D721Med (cell line): ENCODE results near the gene CLMN.

Experiments
- DNase-seq: peaks from one replicate; pipeline ENCODE4 v3.0.0; 2011; ENCODE audit warnings: low spot score; ENCODE audit not compliant: insufficient read length
- FAIRE-seq: peaks from 2 replicates; lab custom pipeline; 2011; peaks lifted over from hg19 to GRCh38; lab: Jason Lieb, UNC
- CTCF ChIP-seq: IDR thresholded peaks from 2 replicates; pipeline ENCODE4 v1.5.1; 2012; ENCODE audit warnings: mild to moderate bottlenecking, control low read depth; ENCODE audit not compliant: insufficient read depth; ENCODE audit errors: missing control alignments

CLMN gene

GRCh38 chr14:95242870-95243269, 76.8 kb downstream of the CLMN start:
- TF ChIP-seq CTCF: no peak
- DNase-seq (no peak), FAIRE-seq (no peak)

DNA sequence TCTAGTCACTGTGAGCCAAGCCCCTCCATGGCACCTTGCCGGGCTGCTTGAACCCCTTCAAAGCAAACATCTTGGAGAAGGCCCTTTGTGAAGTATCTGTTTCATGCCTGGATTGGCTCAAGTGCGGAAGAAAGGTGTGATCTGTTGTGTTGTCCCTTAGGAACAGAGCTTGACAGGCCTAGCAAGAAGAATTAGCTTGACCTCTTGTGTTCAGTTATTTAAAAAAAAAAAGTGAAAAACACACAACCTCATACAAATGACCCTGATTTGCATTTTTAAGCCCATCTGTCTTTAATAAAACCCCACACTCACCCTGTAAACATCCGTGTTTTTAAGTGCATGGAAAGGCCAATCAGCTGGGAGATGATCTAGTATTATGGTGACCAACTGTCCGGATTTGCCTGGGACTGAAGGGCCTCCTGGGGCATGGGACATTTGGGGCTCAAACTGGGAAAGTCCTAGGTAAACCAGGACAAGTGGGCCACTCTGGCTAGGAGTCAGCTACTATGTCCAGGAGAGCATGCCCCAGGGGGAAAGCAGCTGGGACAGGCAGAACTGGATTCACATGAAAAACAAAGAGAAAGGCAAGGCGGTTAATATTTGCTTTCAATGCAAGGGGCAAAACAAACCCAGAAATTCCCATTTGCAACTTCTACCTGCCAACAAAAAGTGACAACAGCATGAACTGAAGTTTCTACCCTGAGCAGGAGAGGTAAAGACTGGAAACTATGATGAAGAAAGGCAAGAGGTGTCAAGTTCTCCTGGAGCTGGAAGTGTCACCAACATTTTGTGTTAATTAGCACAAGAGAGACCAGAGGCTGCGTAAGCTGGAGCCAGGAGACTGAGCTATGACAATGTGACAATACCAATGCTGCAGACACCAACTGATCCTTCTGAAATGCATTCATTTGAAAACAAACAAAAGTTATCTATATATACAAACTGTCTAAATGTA, 78.6 kb downstream of the CLMN start:
- TF ChIP-seq CTCF: no peak
- FAIRE-seq (no peak), DNase-seq (no peak)

DNA sequence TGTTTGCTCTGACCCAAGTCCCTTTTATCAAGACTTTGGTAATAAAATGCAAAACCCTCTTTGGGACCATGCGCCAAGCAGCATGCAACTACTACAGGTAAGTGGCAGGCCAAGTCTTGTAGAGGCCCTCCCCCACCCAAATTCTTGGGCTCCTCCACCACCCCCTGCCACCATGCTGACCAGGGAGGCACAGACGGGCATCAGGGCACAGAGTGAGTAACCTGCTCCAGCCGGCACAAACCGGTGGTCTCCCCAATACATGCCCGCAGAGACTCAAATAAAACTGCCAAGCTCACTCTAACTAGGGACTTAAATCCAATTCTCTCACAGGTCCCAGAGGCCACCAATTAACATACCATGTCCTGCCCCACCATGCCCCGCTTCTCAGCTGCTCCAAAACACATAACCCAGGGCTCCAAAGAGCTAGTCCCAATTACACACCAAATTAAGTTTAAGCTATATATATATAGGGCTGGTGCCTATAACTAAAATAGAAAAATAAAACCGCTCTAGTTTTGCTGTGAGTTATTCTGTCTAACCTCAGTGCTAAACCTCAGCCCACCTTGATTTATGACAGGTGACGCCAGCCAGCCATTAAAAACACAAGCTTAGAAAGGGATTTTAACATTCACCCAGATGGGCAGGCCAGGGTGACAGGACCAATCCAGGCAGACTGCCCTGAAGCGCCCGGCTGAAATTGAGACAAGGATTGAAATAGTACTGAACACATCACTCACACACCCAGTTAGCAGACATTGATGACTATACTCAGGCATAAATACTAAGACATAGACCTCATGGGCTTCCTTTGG, 81.0 kb downstream of the CLMN start:
- TF ChIP-seq CTCF: no peak
- FAIRE-seq (no peak), DNase-seq (no peak)

DNA sequence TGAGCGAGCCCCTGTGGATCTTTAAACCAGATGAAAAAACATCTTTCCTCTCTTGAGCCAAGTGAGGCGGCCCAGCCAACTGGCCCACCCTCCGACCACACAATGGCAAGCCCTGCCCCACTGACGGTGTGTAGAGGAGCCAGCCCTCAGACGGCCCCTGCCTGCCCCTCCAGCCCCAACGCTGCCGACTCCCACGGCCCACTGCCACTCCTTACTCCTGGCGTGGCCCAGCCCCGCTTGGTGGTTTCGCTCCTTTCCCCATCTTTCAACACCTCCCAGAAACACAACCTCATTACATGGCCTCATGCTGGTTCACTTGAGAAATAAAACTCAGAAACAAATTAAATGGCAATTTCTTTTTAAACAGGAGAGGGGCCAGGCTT, 81.8 kb downstream of the CLMN start:
- no peak for FAIRE-seq
- TF ChIP-seq CTCF: no peak

GRCh38 chr14:95237121-95237957, 82.4 kb downstream of the CLMN start:
- FAIRE-seq: no peak
- no peak for DNase-seq
- no peak for TF ChIP-seq CTCF

More for the DNA sequence above, 81.8 kb downstream of the CLMN start:
- DNase-seq: no peak

DNA sequence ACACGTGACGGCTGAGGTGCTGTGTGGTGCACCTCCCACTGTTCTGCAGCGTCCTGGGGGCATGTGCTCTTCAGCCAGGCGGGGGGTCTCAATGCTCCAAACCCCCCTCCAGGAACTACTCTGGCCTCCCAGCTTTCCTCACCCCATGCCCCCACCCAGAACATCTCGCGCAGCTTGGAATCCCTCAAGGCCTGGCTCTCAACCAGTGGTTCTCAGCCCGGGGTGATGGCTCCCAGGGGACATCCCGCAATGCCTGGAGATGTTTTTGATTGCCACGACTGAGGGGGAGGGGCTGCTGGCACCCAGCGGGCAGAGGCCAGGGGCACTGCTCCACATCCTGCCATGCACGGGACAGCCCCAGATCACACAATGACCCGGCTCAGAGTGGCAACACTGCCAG, 83.5 kb downstream of the CLMN start:
- no peak for DNase-seq
- FAIRE-seq: no peak
- TF ChIP-seq CTCF: no peak
